GM18507 (cell line): ENCODE results near the gene MYL12B.
"Not testable (repeated sequence)": the region's sequence is repeated elsewhere in the genome, so short reads cannot be mapped to it uniquely, and the experiment has no call there.

ENCODE experiments used
- DNase-seq: peaks from one replicate; pipeline ENCODE4 v3.0.0; 2011; ENCODE audit warnings: low read depth; ENCODE audit not compliant: insufficient read length; ENCODE audit errors: extremely low spot score
- FAIRE-seq: peaks from 2 replicates; lab custom pipeline; 2011; peaks lifted over from hg19 to GRCh38; lab: Jason Lieb, UNC

Gene MYL12B

DNA sequence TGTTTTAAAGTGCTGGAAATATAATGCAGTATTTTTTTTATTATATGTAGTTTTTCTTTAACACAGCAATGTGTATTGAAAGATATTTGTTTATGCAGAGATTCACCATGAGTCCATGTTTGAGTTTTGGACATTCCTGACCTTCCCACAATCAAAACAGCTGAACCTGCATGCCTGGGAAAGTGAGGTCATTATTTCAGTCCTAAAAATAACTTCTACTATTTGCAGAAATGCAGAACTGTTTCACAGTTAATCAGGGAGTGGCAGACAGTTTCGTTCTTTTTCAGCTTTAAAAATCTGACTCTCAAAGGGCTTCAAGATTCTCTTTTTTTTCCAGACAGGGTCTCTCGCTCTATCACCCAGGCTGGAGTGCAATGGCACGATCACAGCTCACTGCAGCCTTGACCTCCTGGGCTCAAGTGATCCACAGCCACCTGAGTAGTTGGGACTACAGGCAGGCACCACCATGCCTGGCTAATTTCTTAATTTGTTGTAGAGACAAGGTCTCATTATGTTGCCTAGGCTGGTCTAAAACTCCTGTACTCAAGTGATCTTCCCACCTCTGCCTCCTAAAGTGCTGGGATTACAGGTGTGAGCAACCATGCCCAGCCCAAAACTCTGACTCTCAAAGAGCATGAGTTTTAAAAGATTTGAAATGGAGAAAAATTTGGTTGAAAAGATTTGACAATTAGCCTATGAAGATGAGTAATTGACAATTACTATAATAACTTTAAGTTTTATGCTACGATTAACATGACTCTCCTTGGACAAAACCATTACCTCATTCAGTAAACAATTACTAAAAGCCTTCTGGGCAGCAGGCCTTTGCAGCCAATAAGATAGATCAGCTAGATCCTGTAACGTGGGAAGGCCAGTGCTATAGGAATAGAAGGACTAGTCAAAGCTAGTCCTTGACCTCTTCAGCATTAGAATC is 5.0 kb upstream of the MYL12B start:
- DNase-seq = no peak

DNA sequence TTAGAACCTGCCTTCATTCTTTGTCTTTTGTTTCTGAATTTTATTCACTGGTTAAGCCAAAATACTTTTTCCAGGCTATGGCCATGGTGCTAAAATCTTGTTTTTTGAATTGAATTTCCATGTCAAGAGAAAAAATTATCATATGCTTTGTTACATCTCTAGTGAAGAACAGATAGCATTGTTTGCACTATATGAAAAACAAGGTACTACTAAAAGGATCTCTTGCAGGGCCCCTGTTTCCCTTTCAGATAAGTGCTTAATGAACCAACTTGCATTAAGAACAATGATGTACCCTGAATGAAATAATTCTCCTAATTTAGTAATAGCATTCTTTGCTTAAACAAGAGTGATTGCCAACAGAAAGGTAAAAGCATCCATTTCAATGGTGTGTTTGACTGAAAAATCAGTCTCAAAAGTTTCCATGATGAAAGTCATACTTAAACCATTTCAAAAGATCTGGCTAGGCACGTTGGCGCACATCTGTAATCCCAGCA is 4.3 kb upstream of the MYL12B start:
- DNase-seq (no peak), FAIRE-seq (no peak)

More for the DNA sequence above, 5.0 kb upstream of the MYL12B start:
- FAIRE-seq = peak; percentile 67

DNA sequence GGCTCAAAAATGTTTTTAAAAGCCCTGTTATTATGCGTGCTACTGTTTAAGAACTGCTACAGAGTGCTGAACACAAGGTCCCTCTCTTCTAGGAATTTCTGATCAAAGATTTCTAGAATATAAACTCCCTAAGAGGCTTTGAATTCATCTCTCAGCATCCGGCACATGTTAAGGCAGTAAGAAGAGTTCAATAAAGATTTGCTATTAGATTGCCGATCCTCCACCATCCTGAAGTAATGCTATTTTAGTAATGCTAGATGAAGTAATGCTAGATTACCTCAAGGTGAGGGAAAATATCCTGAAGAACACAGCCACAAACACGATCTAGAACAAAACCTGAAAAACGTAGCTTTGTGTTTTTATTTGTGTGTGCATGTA is 949 bp upstream of the MYL12B start:
- DNase-seq (no peak), FAIRE-seq (no peak)

DNA sequence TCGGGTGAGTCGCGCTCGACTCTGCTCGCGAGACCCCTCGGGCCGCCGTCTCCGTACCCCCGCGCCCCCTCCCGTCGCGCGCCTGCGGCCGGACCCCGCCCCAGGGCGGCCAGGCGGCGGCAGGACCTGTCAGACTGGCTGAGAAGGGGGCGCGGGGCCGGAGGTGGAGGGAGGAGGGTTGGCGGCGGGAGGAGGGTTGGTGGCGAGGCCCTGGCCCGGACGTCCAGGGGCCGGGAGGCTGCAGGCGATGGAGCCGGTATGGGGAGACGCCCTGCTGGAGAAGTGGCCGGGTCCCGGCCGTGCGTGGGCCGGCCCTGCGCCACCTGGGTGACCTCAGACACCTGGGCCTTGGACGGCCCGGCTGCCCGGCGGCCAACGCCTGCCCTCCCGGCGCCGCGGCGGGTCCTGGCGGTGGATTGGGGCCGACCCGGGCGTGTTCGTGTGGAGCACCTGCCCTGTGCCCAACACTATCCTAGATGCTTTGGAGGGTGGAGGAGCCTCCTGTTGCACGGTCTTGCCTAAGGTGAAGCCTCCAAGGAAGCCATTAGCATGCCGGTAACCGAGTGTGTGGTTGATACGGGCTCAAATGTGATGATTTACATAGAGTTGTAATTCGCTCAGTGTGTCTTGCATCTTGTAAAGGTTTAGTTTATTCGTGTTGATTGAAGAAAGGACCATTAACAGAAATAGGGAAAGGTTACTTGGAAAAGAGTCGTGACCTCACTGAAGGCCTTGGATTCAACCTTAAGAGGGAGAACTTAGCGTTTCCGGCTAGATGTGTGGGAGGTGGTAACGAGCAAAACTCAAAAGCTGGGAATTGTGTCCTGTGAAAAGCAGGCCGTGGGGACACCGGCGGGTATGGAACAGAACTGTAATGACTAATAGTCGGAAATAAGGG is 550 bp downstream of the MYL12B start:
- no peak for DNase-seq
- peak; percentile 5 for FAIRE-seq

DNA sequence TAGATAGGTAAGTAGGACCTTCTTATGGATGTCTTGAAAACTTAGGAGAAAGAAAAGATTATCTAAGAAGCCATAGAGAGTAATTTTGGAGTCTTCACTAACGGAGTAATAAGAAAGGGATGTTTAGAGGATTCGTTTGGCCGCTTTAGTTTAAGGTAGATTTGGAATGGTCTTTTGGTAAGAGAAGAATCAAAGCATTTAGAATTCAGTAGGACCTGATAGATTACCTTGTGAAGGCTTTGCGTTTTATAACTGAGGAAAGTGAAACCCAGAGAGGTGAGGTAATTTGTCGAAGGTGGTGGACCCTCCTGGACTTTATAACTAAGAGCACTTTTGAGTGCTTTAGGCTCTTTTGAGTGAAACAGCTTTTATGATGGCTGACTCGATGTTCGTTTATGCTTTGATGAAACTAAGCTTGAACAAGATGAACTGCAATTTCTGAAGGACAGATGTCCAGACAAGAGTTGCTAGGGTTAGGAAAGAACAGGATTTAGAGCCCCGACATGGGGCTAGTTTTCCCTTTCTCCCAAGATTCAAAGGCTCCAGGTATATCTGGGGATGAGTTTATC is 1.3 kb downstream of the MYL12B start:
- no peak for DNase-seq
- FAIRE-seq = no peak

DNA sequence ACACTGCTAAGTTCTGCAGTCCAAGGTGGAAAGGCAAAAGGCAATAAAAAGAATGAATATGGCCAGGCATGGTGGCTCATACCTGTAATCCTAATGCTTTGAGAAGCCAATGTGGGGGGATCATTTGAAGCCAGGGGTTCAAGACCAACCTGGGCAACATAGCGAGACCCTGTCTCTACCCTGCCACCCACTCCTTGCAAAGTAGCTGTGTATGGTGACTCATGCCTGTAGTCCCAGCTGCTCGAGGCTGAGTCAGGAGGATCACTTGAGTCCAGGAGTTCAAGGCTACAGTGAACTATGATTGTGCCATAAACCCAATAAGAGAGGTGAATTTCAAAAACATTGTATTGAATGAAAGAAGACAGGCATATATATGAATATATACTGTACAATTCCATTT is 2.4 kb downstream of the MYL12B start:
- DNase-seq (no peak), FAIRE-seq (no peak)

DNA sequence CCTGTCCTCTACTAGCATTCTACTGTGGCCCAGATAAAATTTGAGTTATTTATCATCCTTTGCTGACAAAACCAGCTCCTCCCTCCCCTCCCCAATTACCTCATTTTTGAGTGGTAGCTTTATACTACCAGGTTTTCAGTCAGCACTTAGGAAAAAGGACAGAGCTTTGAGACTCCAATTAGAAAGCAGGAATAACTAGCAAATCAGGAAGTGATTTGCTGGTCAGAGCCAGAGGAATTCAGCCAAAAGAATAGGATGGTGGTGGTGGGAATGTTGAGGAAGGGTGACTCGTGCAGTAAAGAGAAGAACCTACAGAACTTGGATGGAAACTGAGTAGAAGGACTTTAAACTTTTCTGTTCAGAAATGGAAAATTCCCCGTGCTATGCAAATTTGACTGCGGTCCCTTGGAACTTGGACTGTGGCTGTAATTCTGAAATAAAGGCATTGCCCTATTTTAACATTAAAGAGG is 3.7 kb downstream of the MYL12B start:
- no peak for DNase-seq
- no peak for FAIRE-seq

DNA sequence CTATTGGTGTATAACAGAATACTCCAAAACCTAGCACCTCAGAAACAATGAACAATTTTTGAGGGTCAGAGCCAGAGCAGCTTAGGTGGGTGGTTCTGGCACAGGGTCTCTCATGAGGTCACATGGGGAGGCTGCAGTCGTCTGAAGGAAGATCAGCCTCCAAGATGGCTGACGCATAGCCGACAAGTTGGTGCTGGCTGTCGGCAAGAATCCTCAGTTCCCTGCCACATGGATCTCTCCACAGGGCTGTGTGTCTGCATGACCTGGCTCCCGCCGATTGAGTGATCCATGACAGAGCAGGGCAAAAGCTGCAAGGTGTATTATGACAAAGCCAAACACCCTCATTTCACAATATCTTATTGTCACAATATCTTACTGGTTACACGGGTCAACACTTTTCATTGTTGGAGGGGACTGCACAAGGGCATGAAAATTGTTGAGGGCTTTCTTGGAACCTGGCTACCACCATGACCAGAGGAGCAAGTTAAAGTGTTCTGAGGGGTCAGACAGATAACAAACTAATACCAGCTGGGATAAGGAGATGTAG is 4.2 kb downstream of the MYL12B start:
- no peak for FAIRE-seq
- DNase-seq = no peak

DNA sequence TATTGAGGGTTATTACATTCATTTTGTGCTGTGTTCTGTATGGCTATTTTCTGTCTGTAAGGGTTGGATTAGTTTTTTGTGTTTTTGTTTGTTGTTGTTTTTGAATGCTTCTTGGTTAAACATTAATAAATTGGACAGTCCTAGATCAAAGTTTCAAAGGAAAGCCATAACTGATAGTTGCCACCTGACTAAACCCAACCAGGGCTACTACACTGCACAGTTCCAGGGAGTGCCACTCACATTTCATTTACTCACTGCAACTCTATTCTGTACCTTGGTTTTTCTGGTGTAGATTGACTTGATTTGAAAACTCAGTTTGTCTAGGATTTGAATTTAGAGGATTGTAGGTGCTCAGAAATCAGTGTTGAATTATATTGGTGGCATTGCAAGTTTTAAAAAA is 6.4 kb downstream of the MYL12B start:
- no peak for FAIRE-seq

DNA sequence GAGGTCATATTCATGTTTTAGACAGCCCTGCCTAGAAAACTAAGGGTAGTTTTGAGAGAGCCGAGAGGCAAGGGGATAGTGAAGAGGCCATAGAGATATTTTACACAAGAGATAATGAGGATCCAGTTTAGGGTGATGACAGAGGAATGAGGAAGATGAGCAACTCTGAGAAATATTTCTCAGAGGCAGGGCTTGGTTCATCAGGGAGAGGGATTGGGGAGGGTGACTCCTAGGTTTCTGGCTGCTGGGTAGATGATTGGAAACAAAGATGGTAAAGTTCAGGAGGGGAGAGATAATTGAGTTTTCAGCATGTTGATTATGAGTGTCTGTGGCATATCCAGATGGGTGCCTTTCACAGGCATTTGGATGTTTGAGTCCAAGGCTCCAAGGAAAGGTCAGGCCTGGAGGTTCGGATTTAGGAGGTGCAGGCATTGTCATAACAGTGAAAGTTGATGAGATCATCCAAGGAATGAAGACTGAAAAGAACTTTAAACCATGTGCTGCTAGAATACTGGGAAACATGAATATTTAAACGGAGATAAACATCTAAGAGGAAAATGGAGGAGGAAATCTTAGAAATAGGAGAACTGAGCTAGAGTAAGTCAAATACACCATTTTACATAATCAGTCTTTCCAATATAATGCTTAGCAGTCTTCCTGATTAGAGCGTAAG is 7.4 kb downstream of the MYL12B start:
- DNase-seq = no peak

More for the DNA sequence above, 6.4 kb downstream of the MYL12B start:
- no peak for DNase-seq

DNA sequence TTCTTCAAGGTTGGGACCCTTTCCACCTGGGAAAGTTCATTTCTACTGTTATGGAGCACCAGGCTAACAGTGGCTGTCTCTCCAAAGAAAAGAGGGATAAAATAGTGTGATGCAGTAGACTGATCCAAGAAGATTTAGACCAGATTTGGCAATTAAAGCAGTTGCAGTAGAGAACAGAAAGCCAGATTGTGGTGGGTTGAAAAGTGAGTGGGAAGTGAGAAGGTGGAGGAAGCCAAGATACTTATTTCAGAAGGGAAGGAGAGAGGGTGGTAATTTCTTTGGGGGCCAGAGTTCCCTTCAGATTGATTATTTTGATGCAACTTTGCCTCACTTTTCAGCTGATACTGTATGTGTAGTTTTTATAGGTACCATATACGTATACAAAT is 8.0 kb downstream of the MYL12B start:
- FAIRE-seq = no peak
- no peak for DNase-seq

More for the DNA sequence above, 7.4 kb downstream of the MYL12B start:
- no peak for FAIRE-seq

DNA sequence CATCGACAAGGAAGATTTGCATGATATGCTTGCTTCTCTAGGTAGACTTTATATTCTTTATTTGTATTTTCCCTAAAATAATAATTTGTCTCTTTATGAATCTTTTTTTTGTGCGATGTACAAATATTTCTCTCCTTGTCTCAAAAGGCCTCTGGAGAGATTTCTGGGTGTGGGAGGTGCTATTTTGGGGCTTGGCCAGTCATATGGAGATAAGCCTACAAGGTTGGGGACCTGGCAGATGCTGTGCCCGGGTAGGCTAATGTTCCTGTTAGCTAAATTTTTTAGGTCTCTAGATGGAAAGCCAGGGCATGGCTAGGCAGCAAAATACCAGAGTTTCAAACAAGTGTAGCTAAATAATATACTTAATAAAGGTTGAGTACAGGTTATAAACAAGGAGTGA is 11.1 kb downstream of the MYL12B start:
- DNase-seq = no peak
- no peak for FAIRE-seq

DNA sequence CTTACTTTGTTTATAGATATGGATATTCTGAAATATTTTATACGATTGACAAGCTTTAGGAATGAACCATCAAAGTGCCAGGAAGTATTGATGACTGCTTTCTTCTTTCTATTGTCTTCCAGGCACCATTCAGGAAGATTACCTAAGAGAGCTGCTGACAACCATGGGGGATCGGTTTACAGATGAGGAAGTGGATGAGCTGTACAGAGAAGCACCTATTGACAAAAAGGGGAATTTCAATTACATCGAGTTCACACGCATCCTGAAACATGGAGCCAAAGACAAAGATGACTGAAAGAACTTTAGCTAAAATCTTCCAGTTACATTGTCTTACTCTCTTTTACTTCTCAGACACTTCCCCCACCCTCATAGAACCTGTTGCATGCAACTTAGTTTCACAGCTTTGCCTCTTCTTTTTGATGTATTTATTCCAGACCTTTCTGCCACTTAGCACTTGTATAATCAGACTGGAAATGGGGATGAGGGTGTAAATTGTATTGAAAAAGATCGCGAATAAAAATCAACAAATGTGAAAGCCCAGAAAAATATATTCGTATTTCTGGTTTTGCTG is 15.8 kb downstream of the MYL12B start:
- FAIRE-seq = peak; percentile 55
- DNase-seq = not testable (repeated sequence)

DNA sequence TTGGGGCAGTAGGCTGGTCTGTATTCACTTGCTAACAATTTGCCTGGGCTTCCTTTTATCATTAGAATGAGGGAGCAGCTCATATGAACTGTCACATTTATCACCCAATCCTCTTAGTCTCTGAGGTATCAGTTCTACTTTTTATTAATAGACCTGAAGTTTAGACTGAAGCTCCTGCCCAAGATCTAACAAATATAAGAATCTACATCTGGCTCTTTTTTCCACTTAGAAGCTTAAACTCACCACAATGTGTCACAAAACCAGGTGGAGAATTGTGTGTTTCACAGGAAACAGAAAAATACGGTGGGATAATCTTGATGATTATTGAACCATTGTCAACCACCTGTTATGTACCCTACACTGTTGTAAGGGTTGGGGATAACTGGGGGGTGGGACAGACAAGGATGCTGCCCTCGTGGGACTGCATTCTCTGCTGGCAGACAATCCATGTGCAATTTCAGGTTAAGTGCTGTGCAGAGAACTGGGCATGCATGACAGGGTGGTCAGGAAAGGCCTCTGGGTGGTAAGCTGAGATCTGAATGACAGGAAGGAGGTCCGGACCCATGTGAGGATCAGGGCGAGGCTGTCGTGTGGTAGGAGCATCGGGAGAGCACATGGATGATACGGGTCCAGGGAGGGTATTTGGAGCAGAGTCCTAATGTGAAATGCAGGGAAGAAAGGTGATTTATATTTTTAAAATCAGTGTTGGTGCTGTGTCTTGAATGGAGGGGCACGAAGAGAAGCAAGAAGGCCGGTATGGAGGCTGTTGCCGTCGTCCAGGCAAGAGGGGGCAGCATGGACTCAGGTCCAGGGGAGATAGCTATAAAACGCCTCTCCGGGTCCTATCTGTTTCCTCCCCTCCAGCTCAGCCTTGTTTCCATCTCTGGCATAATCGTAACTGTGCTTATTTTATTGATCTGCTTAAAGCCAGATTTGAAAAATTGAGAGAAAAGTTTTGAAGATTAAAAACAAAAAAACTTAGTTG is 17.6 kb downstream of the MYL12B start:
- no peak for FAIRE-seq

DNA sequence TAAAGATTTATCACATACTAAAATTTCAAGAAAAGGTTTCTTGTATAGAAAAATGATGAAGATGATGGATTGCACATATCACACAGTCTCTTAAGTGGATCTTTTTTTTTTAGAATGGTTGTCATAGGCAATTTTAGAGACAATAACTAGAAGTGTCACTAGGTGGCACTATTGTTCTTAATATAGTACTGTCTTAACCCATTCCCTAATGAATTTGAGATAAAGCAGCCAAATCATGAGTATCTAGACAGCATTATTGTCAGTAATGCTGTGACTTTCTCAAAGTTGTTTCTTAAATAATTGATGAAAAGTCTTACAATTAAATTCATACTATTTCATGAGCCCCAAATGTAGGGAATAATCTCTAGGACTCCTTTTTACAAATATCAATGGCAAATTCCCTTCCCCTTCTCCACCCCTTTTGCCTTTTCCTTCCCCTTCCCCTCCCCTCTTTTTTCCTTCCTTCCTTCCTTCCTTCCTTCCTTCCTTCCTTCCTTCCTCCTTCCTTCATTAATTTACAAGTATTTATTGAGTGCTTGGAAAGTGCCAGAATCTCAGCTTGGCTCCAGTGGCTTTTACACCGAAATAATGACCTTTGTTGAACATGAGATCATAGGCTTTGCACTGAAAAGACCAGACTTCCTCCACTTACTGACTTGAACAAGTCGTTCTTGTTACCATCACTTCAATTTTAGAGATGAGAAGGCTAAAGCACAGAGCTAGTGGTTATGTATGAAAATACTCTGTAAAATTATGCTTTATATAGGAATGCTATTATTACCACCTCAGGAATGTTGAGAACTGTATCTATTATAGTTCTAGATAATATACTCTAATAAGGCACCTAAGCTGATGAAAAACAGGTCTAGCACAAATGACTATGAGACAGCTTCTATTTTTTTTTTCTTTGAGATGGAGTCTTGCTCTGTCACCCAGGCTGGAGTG is 19.8 kb downstream of the MYL12B start:
- FAIRE-seq = peak; percentile 63
- peak; percentile 35 for DNase-seq

More for the DNA sequence above, 17.6 kb downstream of the MYL12B start:
- no peak for DNase-seq

DNA sequence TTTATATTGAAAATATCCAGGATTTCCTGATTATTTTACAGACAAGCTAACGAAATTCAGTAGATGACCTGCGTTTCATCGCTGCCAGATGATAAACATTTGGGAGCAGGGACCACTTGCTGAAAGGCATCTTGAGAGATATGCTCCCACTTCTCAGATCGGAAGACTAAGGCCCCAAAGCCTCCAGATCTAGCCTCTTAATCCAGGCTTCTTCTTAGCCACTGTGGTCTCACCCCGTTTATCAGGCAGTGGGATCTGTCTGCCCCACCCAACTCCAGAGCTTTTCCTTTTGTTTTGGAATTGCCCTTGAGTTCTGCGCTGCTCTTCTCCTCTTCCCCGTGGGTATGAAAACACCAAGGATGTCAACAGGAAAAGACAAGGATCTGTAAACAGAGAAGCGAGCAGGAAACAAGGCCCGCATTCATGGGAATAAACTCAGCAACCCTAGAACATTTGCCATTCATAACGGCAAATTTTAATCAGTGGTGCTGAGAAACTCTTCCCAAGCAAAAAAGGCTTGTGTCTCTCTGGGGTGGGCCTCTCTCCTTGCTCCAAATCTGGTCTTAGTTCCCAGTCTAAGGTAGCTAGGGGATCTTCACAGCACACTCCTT is 21.4 kb downstream of the MYL12B start:
- DNase-seq (no peak), FAIRE-seq (no peak)
